Parathyroid adenoma (tissue), 2 donors: ENCODE data around the gene TRIM28.

ENCODE experiments used
- H2AFZ ChIP-seq: fragments of 300-600 bp; sonication (generic); one replicate; pipeline ENCODE4 v1.7.0; 2017; ENCODE audit warnings: antibody characterized with exemption, mild to moderate bottlenecking
- H3K27ac ChIP-seq: fragments of 300-600 bp; sonication (generic); one replicate; pipeline ENCODE4 v1.7.0; 2017
- H3K27me3 ChIP-seq: fragments of 300-600 bp; sonication (generic); one replicate; pipeline ENCODE4 v1.7.0; 2017; ENCODE audit warnings: low read length; ENCODE audit not compliant: control insufficient read depth, insufficient read depth
- H3K36me3 ChIP-seq: fragments of 300-600 bp; sonication (generic); one replicate; pipeline ENCODE4 v1.7.0; 2017; ENCODE audit warnings: low read length; ENCODE audit not compliant: control insufficient read depth, insufficient read depth
- H3K4me1 ChIP-seq: fragments of 300-600 bp; sonication (generic); one replicate; pipeline ENCODE4 v1.7.0; 2017; ENCODE audit warnings: control low read depth
- H3K4me2 ChIP-seq: fragments of 300-600 bp; sonication (generic); one replicate; pipeline ENCODE4 v1.7.0; 2017; ENCODE audit warnings: low read length
- H3K4me3 ChIP-seq: fragments of 300-600 bp; sonication (generic); one replicate; pipeline ENCODE4 v1.7.0; 2017; ENCODE audit warnings: low read depth, low read length
- H3K79me2 ChIP-seq: fragments of 300-600 bp; sonication (generic); one replicate; pipeline ENCODE4 v1.7.0; 2017; ENCODE audit warnings: control low read depth
- H3K9ac ChIP-seq: fragments of 300-600 bp; sonication (generic); one replicate; pipeline ENCODE4 v1.7.0; 2017; ENCODE audit warnings: mild to moderate bottlenecking
- H3K9me3 ChIP-seq: fragments of 300-600 bp; sonication (generic); one replicate; pipeline ENCODE4 v1.7.0; 2017; ENCODE audit warnings: low read length; ENCODE audit not compliant: control insufficient read depth
- TF ChIP-seq, protein P1 (sequence below): fragments of 300-600 bp; sonication (generic); IDR thresholded peaks from one replicate; pipeline ENCODE4 v1.7.0; 2017; ENCODE audit warnings: antibody characterized with exemption, mild to moderate bottlenecking
- donor health status: primary hyperparathyroidism.

TRIM28 gene

DNA sequence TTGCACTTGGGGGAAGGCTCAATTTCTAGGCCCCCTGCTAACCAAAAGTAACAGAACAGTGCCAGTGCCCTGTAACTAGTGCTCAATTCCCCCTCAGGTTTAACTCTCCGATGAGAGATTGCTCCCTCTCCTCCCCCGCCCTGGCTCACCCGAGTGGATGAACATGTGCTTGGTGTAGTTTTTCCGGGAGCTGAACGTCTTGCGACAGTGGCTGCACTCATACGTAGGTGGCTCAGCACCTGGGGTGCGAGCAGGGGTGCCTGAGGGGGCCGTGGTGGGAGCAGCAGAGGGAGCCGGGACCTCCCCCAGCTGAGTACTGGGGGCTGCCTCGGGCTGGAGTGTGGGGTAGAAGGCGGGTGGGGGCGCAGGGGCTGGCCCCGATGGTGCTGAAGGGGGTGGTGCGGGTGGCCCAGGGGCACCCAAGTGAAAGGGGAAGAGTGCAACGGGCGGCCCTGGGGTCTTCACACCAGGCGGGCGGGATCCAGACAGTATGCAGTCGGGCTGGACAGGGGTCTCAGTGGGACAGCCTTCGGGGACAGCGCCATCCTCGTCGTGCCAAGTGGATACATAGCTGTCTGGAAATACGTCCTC, 27.5 kb upstream of the TRIM28 start:
- Histone ChIP-seq H3K27me3 (no peaks in the 10 kb centered on the region), H3K9me3 (no peaks in the 10 kb centered on the region), H3K4me1 (peaks cover 13% of the 10 kb centered on the region), H2AFZ (no peak overlapping the region), H3K9ac (no peak overlapping the region), H3K79me2 (peaks cover 36% of the 10 kb centered on the region), H3K27ac (no peak overlapping the region), H3K4me2 (no peak overlapping the region), H3K36me3 (no peaks in the 10 kb centered on the region), H3K4me3 (no peak overlapping the region)
- TF ChIP-seq, protein P1, sequence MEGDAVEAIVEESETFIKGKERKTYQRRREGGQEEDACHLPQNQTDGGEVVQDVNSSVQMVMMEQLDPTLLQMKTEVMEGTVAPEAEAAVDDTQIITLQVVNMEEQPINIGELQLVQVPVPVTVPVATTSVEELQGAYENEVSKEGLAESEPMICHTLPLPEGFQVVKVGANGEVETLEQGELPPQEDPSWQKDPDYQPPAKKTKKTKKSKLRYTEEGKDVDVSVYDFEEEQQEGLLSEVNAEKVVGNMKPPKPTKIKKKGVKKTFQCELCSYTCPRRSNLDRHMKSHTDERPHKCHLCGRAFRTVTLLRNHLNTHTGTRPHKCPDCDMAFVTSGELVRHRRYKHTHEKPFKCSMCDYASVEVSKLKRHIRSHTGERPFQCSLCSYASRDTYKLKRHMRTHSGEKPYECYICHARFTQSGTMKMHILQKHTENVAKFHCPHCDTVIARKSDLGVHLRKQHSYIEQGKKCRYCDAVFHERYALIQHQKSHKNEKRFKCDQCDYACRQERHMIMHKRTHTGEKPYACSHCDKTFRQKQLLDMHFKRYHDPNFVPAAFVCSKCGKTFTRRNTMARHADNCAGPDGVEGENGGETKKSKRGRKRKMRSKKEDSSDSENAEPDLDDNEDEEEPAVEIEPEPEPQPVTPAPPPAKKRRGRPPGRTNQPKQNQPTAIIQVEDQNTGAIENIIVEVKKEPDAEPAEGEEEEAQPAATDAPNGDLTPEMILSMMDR = no peak

DNA sequence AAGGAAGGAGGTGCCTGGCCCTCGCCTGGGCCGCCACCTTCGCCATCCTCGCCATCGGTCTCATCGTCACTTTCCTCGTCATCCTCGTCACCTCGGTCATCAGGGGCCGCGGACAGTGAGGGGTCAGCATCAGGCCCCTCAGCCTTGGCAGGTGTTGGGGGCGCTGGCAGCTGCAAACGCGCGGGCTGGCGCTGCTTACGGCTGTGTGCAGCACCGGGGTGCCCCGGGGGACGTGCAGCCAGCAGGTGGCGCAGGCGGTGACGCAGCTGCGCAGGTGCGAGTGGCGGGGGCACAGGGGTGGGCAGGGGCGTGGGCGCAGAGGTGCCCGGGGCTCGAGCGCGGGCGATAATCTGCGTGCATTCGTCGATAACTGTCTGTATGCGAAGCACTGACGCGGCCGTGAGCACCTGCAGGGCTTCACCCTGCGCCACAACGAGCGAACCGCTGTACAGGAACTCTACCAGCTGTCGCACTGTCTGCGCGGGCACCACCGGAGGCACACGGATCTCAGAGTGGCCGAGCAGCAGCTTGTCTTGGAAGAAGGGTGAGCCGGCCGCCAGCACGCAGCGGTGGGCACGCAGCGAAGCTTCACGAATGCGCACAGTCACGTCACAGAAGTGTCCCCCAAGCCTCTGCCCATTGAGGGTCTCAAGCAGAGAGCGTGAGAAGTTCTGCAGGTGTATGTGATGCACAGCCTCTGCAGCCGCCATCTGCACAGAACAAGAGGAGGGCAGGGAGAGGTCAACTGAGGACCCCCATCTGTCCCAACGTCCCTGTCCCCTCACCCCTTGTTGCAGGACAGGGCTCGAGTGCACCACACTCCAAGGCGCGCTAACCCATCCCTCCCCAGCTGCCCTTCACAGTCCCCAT, 26.7 kb upstream of the TRIM28 start:
- H3K27ac ChIP-seq = no peak overlapping the region
- no peaks in the 10 kb centered on the region for H3K36me3 ChIP-seq
- H3K27me3 ChIP-seq = no peaks in the 10 kb centered on the region
- H3K4me3 ChIP-seq = no peak overlapping the region
- H3K4me1 ChIP-seq = peaks cover 13% of the 10 kb centered on the region
- H3K79me2 ChIP-seq = peaks cover 36% of the 10 kb centered on the region
- no peaks in the 10 kb centered on the region for H3K9me3 ChIP-seq
- H2AFZ ChIP-seq = no peak overlapping the region
- H3K9ac ChIP-seq = no peak overlapping the region
- H3K4me2 ChIP-seq = no peak overlapping the region
- TF ChIP-seq, protein P1 = no peak

DNA sequence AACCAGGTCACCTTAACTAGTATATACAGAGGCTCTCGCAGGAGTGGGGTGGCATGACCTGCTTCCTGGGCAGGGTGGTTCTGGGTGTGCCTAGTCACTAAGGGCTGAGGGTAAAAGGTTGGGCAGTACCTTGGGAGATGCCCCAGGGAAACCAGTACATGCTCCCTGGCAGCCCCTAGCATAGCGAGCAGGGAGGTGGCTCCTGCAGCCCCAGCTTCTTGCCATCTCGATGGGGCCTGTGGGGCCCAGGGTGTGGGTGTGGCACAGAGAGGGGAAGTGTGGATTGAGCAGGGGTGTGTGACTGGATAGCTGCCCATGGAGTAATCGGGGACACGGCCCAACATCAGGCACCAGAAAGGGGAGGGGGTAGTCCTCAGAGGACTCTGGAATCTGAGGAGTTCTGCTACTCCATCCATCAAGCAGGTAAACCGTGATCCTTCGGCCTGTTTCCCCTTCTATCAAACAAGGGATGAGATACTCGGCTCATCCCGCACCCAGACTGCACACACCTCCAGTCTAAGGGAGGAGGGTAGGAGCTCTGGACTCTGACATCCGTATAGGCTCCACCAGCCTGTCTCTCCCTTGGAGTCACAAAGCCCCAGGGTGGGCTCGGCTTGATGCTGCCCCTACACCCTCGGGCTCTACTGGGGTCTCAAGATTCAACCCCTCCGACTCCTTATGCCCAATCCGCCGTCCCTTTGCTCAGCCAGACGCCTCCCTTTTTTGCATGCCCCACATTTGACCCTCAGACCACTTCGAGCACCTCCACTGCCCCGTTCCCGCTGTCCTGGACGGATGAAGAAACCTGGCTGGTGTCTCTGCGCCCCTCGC, 25.4 kb upstream of the TRIM28 start:
- H3K79me2 ChIP-seq = peaks cover 36% of the 10 kb centered on the region
- H3K9ac ChIP-seq = peak overlapping the region; percentile 3
- H3K4me3 ChIP-seq = peak overlapping the region; percentile 91
- H3K4me1 ChIP-seq = peaks cover 13% of the 10 kb centered on the region
- no peaks in the 10 kb centered on the region for H3K27me3 ChIP-seq
- H3K9me3 ChIP-seq = no peaks in the 10 kb centered on the region
- peak overlapping the region; percentile 75 for H3K4me2 ChIP-seq
- peak overlapping the region; percentile 83 for H2AFZ ChIP-seq
- no peaks in the 10 kb centered on the region for H3K36me3 ChIP-seq
- peak overlapping the region; percentile 92 for H3K27ac ChIP-seq
- TF ChIP-seq, protein P1 = peak; percentile 59

DNA sequence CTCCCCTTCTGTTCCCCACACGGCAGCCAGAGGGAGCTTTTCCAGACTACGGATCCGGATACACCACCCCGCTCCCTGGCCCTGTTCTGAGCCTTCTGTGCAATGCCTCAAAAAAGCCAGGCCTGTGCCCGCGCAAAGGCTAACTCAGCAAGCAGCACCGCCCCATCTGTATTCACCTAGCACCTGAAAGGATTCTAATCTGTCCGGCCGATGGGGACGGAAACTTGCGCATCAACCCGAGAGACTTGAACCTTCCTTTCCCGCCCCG, 24.8 kb upstream of the TRIM28 start:
- Histone ChIP-seq H3K4me3 (peak overlapping the region; percentile 91), H3K27ac (peak overlapping the region; percentile 92), H3K9me3 (no peaks in the 10 kb centered on the region), H3K4me2 (peak overlapping the region; percentile 75), H3K9ac (peak overlapping the region; percentile 95), H3K79me2 (peaks cover 36% of the 10 kb centered on the region), H3K4me1 (peaks cover 13% of the 10 kb centered on the region), H2AFZ (peak overlapping the region; percentile 83), H3K27me3 (no peaks in the 10 kb centered on the region), H3K36me3 (no peaks in the 10 kb centered on the region)
- TF ChIP-seq, protein P1 = no peak
